ENCODE data around the gene ARG2.

- no peak for TF ChIP-seq CTCF (IDR thresholded peaks at IDR 0.05)
- no peak for TF ChIP-seq POLR2AphosphoS5 (IDR thresholded peaks at IDR 0.05)
Measured at GRCh38 chr14:67579040-67579439, 40.7 kb upstream of the ARG2 start.
